HG03442 (cell line): Measurements from ENCODE around the gene CCDC152.
"Not testable (repeated sequence)": the region's sequence is repeated elsewhere in the genome, so short reads cannot be mapped to it uniquely, and the experiment has no call there.

ENCODE experiments used
- ATAC-seq: cut with Tn5 transposase; IDR thresholded peaks from one replicate; pipeline ENCODE4 v1.9.1; 2021; ENCODE audit warnings: mild to moderate bottlenecking, moderate library complexity; ENCODE audit not compliant: unreplicated experiment

CCDC152 gene

DNA sequence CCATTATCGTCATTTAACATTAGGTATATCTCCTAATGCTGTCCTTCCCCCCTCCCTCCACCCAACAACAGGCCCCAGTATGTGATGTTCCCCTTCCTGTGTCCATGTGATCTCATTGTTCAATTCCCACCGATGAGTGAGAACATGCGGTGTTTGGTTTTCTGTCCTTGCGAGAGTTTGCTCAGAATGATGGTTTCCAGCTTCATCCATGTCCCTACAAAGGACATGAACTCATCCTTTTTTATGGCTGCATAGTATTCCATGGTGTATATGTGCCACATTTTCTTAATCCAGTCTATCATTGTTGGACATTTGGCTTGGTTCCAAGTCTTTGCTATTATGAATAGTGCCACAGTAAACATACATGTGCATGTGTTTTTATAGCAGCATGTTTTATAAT lies 87.8 kb downstream of the CCDC152 start:
- not testable (repeated sequence) for ATAC-seq

GRCh38 chr5:42848545-42848944 lies 91.9 kb downstream of the CCDC152 start:
- no peak for ATAC-seq

DNA sequence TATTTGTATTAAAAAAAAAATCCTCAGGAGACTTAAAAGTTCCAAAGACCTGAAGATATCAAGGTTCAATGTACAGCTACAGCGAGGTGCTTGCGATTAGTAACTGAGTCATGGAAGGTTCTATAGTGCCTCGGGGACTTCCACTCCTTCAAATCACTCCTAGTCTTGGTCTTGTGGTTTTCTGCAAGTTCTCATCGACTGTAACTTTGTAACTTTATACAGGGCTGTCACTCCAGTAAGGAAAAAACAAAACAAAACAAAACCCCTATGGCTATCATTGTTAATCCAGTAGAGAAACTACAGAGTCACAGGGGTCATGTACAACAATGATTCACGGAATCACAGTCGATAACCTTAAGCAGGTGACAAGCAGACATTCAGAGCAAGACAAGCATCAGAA lies 94.9 kb downstream of the CCDC152 start:
- ATAC-seq: no peak
